Measurements from ENCODE around the gene SEZ6. TPM values are rescaled to one million over a fixed set of nuclear protein-coding genes. Genes with fewer than 3 reads are reported as not detected.

SEZ6 gene
- total and polyA plus RNA-seq, 2 of the 4 experiments (the other 2 are of a cell fraction), result not detected

DNA sequence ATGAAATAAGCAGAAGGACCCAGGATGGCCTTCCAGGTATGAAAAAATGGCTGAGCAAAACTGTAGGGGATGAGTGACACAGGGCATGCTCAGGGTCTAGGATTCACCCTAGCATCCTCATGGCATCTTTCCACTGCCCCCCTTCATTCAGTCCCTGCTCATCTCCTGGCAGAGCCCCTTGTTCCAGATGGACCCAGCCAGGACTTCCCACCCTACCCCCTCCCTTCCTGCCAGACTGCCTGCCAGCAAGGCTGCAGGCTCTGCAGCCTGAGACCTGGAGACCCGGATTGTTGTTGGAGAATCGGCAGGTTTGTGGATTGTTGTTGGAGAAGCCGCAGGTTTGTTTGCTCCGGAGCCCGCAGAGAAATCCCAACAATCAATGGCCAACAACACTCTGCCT lies 6.6 kb downstream of the SEZ6 start:
- TF ChIP-seq, protein P1, sequence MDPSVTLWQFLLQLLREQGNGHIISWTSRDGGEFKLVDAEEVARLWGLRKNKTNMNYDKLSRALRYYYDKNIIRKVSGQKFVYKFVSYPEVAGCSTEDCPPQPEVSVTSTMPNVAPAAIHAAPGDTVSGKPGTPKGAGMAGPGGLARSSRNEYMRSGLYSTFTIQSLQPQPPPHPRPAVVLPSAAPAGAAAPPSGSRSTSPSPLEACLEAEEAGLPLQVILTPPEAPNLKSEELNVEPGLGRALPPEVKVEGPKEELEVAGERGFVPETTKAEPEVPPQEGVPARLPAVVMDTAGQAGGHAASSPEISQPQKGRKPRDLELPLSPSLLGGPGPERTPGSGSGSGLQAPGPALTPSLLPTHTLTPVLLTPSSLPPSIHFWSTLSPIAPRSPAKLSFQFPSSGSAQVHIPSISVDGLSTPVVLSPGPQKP (IDR thresholded peaks at IDR 0.05; ENCODE audit: borderline replicate concordance, low read depth, low read length), result no peak
- TF ChIP-seq FOS (IDR thresholded peaks at IDR 0.05; ENCODE audit: low read depth, low read length) (no peak), RAD21 (IDR thresholded peaks at IDR 0.05; ENCODE audit: low read length) (no peak)
- in situ Hi-C loops (cut with MboI; ENCODE audit: low sequenced_read_pairs) (no loop called here), intact Hi-C loops (cut with micrococcal nuclease) (no loop called here), dilution Hi-C loops (cut with HindIII; ENCODE audit: low sequenced_read_pairs, unreplicated experiment) (no loop called here)
- Histone ChIP-seq H4K5ac (ENCODE audit: low read depth, low read length) (no peak overlapping the region), H3K4me1 (ENCODE audit: control insufficient read depth, insufficient read depth, low read length) (no peaks in the 10 kb centered on the region), H4K20me1 (ENCODE audit: insufficient read depth, low read length) (no peaks in the 10 kb centered on the region; the same call in 1 of the 2 replicates), H3K4ac (ENCODE audit: low read depth, low read length) (no peak overlapping the region), H3K9ac (ENCODE audit: low read depth, low read length) (no peak overlapping the region), H4K91ac (ENCODE audit: insufficient read depth, low read depth, low read length) (no peak overlapping the region), H2BK5ac (ENCODE audit: low read depth, low read length, poor library complexity, severe bottlenecking) (no peak overlapping the region), H3K27me3 (ENCODE audit: control insufficient read depth, insufficient read depth, low read length) (peaks cover 71% of the 10 kb centered on the region), H2AK5ac (ENCODE audit: low read depth, low read length) (no peak overlapping the region), H3K9me3 (ENCODE audit: control insufficient read depth, insufficient read depth, low read length) (no peaks in the 10 kb centered on the region), H3K56ac (ENCODE audit: extremely low read depth, insufficient read depth, low read length) (no peak overlapping the region), H3K18ac (ENCODE audit: low read depth, low read length) (no peak overlapping the region), H2BK15ac (ENCODE audit: low read depth, low read length) (no peak overlapping the region), H2AFZ (replicated peaks; ENCODE audit: low read length, poor library complexity) (no peak overlapping the region), H2AK9ac (replicated peaks; ENCODE audit: low read depth, low read length, poor library complexity) (no peak overlapping the region), H4K8ac (ENCODE audit: low read depth in 2 of 2, low read length in 2 of 2) (no peak overlapping the region), H3K9me1 (ENCODE audit: insufficient read depth, low read length) (0 out of 2 replicates have a peak, but pooled peaks cover 2% of the 10 kb centered on the region), H3K79me1 (ENCODE audit: low read depth in 1 of 2, low read length in 2 of 2) (no peaks in the 10 kb centered on the region), H3K14ac (replicated peaks; ENCODE audit: low read depth, low read length) (no peak overlapping the region), H3K4me2 (ENCODE audit: low read depth, low read length) (no peak overlapping the region), H3K36me3 (ENCODE audit: control insufficient read depth, insufficient read depth, low read length) (no peaks in the 10 kb centered on the region), H3K4me3 (ENCODE audit: insufficient read depth, low read depth, low read length) (no peak overlapping the region), H2BK20ac (ENCODE audit: low read depth, low read length) (no peak overlapping the region), H3K23ac (ENCODE audit: low read depth, low read length) (no peak overlapping the region), H3K27ac (ENCODE audit: insufficient read depth, low read length) (no peak overlapping the region), H2BK120ac (ENCODE audit: low read depth, low read length) (no peak overlapping the region)
- ATAC-seq (ENCODE audit: low read depth), result no peak
- no CpG with 5 or more reads among the region's 5 CpGs for WGBS, 2 experiments (ENCODE audit: extremely low coverage in 2 of 2, insufficient read length in 1 of 2)
- BruUV-seq (replicated peaks), result no TSS peak
- POLR2A ChIA-PET (ENCODE audit: unreplicated experiment), result no interaction called here
- no peak for DNase-seq
- CTCF ChIA-PET, result no interaction called here
